Measurements from ENCODE around the gene LBH.

GRCh38 chr2:30225131-30225762 lies 6.1 kb upstream of the LBH start:
- TF ChIP-seq, protein P1, sequence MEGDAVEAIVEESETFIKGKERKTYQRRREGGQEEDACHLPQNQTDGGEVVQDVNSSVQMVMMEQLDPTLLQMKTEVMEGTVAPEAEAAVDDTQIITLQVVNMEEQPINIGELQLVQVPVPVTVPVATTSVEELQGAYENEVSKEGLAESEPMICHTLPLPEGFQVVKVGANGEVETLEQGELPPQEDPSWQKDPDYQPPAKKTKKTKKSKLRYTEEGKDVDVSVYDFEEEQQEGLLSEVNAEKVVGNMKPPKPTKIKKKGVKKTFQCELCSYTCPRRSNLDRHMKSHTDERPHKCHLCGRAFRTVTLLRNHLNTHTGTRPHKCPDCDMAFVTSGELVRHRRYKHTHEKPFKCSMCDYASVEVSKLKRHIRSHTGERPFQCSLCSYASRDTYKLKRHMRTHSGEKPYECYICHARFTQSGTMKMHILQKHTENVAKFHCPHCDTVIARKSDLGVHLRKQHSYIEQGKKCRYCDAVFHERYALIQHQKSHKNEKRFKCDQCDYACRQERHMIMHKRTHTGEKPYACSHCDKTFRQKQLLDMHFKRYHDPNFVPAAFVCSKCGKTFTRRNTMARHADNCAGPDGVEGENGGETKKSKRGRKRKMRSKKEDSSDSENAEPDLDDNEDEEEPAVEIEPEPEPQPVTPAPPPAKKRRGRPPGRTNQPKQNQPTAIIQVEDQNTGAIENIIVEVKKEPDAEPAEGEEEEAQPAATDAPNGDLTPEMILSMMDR (IDR thresholded peaks at IDR 0.05), result no peak
- no peak for TF ChIP-seq POLR2A (IDR thresholded peaks at IDR 0.05)
- peak in 1 of 3 donors; percentile 13 for TF ChIP-seq POLR2AphosphoS5 (IDR thresholded peaks at IDR 0.05)
